ENCODE results near the gene AMZ1. TPM values are rescaled to one million over a fixed set of nuclear protein-coding genes. Genes with fewer than 3 reads are reported as not detected.
"Not testable (repeated sequence)": the region's sequence is repeated elsewhere in the genome, so short reads cannot be mapped to it uniquely, and the experiment has no call there.

The AMZ1 gene
- total and polyA plus RNA-seq, 2 experiments from 2014 or later = 3.4 to 5.9 TPM

DNA sequence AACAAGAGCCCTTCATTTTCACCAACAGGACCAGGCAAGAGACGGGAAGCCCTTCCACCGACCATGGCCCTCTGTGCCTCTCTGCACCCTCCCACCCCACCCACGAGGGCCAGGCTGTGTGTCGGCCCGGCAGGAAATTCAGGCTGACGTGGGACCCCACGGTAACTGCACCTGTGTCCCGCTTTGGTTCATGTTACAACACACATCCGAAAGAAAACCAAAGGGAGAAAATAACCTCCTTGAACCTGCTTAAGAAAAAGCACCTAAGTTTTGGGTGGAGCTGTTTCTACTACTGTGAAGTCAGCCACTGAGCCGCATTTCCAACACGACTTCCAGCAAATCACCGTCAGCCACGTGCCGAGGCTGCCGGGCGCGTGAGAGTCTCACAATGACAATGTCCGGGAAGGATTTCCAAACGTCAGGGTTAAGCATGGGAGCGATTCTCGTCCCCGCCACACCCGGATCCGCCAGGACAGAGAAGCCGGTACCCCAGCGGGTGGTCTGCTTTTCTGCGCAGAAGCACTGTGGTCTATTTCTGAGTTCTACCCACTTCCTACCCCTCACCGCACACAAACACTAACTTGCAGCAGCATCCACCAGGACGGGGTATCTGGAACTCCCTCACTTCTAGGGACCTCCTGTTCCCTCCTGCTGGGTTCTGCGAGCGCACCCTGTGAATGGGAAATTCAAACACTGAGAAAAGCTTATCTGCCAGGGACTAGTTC is 36.6 kb downstream of the AMZ1 start:
- Histone ChIP-seq H3K36me3 (ENCODE audit: low read depth) (peaks cover 2% of the 10 kb centered on the region; the same call in 1 of the 2 replicates), H3K27me3 (replicated peaks; ENCODE audit: insufficient read depth) (no peaks in the 10 kb centered on the region), H3K9me3 (ENCODE audit: low read depth) (no peaks in the 10 kb centered on the region), H4K20me1 (ENCODE audit: insufficient read depth) (no peaks in the 10 kb centered on the region), H3K4me1 (ENCODE audit: insufficient read depth) (no peaks in the 10 kb centered on the region), H3K9ac (no peak overlapping the region), H3F3A (ENCODE audit: insufficient read depth) (no peaks in the 10 kb centered on the region), H3K9me2 (ENCODE audit: insufficient read depth) (no peaks in the 10 kb centered on the region), H3K79me2 (ENCODE audit: insufficient read depth) (peaks cover 6% of the 10 kb centered on the region; the same call in 1 of the 2 replicates), H2AFZ (no peak overlapping the region), H3K4me3 (no peak overlapping the region), H3K4me2 (ENCODE audit: unreplicated experiment) (no peak overlapping the region), H3K27ac (no peak overlapping the region)
- no peak for TF ChIP-seq EZH2 (IDR thresholded peaks at IDR 0.05; ENCODE audit: insufficient read depth, poor library complexity, severe bottlenecking)
- TF ChIP-seq EZH2phosphoT487 (IDR thresholded peaks at IDR 0.05; ENCODE audit: insufficient read depth, low read depth) = no peak
- no peak for DNase-seq
- in situ Hi-C loops (cut with MboI) = loop anchor here (25.0 kb wide), 1 partner anchor 438 kb away; no protein-coding TSS in a partner anchor
- WGBS, 2 experiments (ENCODE audit: low coverage in 1 of 2, low lambda C conversion rate in 2 of 2, missing lambda C conversion rate in 2 of 2) = 90 to 95% methylated on average over 23 to 31 of the region's 31 CpGs

DNA sequence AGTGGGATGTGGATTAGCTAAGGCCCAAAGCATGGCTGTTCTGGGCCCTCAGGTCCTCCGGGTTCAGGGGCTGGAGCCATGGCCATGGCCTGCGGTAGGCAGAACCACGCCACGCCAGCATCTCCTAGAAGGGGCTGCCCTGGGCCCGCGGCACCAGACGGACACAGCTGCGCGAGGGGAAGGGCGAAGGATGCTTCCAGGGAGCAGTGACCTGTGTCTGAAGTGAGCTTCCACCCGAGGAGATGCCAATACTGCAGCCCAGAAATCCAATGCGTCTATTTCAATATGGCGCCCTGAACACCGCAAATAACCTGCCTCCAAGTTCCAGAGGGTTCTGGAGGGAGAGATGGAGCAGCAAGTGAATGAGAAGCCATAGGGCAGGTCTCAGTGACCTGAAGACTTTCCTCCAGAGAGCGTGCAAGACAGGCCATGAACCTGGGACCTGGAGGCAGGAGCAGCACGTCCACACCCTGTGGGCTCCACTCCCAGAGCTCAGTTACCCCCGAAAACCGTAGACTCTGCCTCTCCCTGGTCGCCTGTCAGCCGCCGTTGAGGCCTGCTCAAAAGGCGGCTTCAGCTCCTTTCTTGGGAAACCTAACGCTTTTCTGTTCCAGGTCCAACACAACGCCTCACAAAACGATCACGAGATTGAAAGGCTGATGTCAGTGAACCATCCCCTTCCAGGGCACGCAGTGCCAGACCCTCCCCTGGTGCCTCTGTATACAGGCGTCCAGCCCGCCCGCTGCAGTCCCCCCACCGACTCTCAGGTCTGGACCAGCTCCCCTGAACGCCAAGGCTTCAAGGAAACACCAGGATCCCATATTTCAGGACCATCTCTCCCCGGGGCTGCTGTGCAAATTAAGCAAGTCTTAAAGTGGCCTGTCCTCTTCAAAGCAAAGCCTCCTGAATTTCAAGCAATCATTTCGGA is 37.4 kb downstream of the AMZ1 start:
- Histone ChIP-seq H3K9me3 (ENCODE audit: low read depth) (no peaks in the 10 kb centered on the region), H3K4me2 (ENCODE audit: unreplicated experiment) (no peak overlapping the region), H3K4me1 (ENCODE audit: insufficient read depth) (no peaks in the 10 kb centered on the region), H4K20me1 (ENCODE audit: insufficient read depth) (no peaks in the 10 kb centered on the region), H3K9ac (no peak overlapping the region), H3K36me3 (ENCODE audit: low read depth) (peaks cover 2% of the 10 kb centered on the region; the same call in 1 of the 2 replicates), H3K27me3 (replicated peaks; ENCODE audit: insufficient read depth) (no peaks in the 10 kb centered on the region), H3K9me2 (ENCODE audit: insufficient read depth) (no peaks in the 10 kb centered on the region), H2AFZ (no peak overlapping the region), H3K4me3 (no peak overlapping the region), H3K27ac (no peak overlapping the region), H3F3A (ENCODE audit: insufficient read depth) (no peaks in the 10 kb centered on the region), H3K79me2 (ENCODE audit: insufficient read depth) (peaks cover 7% of the 10 kb centered on the region; the same call in 1 of the 2 replicates)
- in situ Hi-C loops (cut with MboI) = no loop called here
- TF ChIP-seq EZH2phosphoT487 (IDR thresholded peaks at IDR 0.05; ENCODE audit: insufficient read depth, low read depth) = no peak
- no peak for TF ChIP-seq EZH2 (IDR thresholded peaks at IDR 0.05; ENCODE audit: insufficient read depth, poor library complexity, severe bottlenecking)
- DNase-seq = no peak
- WGBS, 2 experiments (ENCODE audit: low coverage in 1 of 2, low lambda C conversion rate in 2 of 2, missing lambda C conversion rate in 2 of 2) = 94 to 96% methylated on average over 34 of the region's 34 CpGs

DNA sequence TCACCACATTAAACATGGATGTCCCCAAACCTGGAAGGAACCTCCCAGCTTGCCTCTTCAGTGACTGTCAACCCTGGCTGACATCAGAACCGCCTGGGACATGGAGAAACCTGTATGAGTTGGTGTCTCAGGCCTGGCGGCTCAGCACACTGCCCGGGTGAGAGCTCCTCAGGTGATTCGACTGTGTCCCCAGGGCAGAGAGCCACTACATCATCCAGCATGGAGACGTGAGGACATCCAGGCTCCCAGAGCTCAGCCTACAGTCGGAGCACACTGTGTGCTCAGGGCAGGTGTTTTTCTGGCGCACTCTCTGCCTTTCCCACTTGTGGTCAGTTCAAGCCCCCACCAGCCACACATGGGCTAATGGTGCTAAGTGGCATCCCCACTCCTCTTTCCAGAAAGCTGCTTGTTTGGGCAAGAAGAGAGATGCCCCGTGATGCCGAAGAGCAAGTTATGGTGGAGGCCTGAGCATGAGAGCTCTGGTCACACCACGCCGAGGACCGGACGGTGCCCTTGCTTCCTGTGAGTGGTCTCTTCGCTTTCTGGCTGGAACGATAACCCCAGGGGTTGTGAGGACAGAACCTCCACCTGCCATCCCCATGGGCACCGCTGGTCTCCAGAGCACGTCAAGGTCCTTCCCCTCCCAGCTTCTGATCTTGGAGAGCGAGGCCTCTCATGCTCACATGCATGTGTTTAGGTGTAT is 38.5 kb downstream of the AMZ1 start:
- Histone ChIP-seq H3K4me2 (ENCODE audit: unreplicated experiment) (no peak overlapping the region), H3K27ac (no peak overlapping the region), H3K4me1 (ENCODE audit: insufficient read depth) (no peaks in the 10 kb centered on the region), H4K20me1 (ENCODE audit: insufficient read depth) (no peaks in the 10 kb centered on the region), H3K79me2 (ENCODE audit: insufficient read depth) (peaks cover 13% of the 10 kb centered on the region; the same call in 1 of the 2 replicates), H3K9ac (no peak overlapping the region), H3K27me3 (replicated peaks; ENCODE audit: insufficient read depth) (no peaks in the 10 kb centered on the region), H3K9me3 (ENCODE audit: low read depth) (no peaks in the 10 kb centered on the region), H3K9me2 (ENCODE audit: insufficient read depth) (no peaks in the 10 kb centered on the region), H2AFZ (no peak overlapping the region), H3K4me3 (no peak overlapping the region), H3F3A (ENCODE audit: insufficient read depth) (no peaks in the 10 kb centered on the region), H3K36me3 (ENCODE audit: low read depth) (peaks cover 2% of the 10 kb centered on the region; the same call in 1 of the 2 replicates)
- 89 to 92% methylated on average over 18 of the region's 18 CpGs for WGBS, 2 experiments (ENCODE audit: low coverage in 1 of 2, low lambda C conversion rate in 2 of 2, missing lambda C conversion rate in 2 of 2)
- no peak for DNase-seq
- in situ Hi-C loops (cut with MboI) = no loop called here
- no peak for TF ChIP-seq EZH2phosphoT487 (IDR thresholded peaks at IDR 0.05; ENCODE audit: insufficient read depth, low read depth)
- TF ChIP-seq EZH2 (IDR thresholded peaks at IDR 0.05; ENCODE audit: insufficient read depth, poor library complexity, severe bottlenecking) = no peak

DNA sequence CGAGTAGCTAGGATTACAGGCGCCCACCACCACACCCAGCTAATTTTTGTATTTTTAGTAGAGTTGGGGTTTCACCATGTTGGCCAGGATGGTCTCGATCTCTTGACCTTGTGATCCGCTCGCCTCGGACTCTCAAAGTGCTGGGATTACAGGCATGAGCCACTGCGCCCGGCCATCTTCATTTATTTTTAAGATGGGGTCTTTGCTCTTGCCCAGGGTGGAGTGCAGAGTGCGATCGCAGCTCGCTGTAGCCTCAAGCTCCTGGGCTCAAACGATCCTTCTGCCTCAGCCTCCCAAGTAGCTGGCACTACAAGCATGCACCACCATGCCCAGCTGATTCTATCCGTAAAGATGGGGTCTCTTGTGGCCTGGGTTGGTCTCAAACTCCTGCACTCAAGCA is 39.2 kb downstream of the AMZ1 start:
- H3K79me2 ChIP-seq (ENCODE audit: insufficient read depth) = peaks cover 17% of the 10 kb centered on the region
- H3K4me1 ChIP-seq (ENCODE audit: insufficient read depth); H3K4me3 ChIP-seq; H3K9me3 ChIP-seq (ENCODE audit: low read depth); H3K4me2 ChIP-seq (ENCODE audit: unreplicated experiment); H3K9me2 ChIP-seq (ENCODE audit: insufficient read depth); H3K27ac ChIP-seq; in situ Hi-C loops (cut with MboI); H3F3A ChIP-seq (ENCODE audit: insufficient read depth); H4K20me1 ChIP-seq (ENCODE audit: insufficient read depth); H2AFZ ChIP-seq; H3K9ac ChIP-seq; H3K27me3 ChIP-seq (replicated peaks; ENCODE audit: insufficient read depth); H3K36me3 ChIP-seq (ENCODE audit: low read depth); DNase-seq: not testable (repeated sequence)
- WGBS, 2 experiments (ENCODE audit: low coverage in 1 of 2, low lambda C conversion rate in 2 of 2, missing lambda C conversion rate in 2 of 2) = 92 to 93% methylated on average over 11 to 13 of the region's 13 CpGs
